ENCODE data around the gene SLC16A7. TPM values are rescaled to one million over a fixed set of nuclear protein-coding genes. Genes with fewer than 3 reads are reported as not detected.

The SLC16A7 gene
- total RNA-seq, 1 donor from 2014 or later = 3.1 TPM

DNA sequence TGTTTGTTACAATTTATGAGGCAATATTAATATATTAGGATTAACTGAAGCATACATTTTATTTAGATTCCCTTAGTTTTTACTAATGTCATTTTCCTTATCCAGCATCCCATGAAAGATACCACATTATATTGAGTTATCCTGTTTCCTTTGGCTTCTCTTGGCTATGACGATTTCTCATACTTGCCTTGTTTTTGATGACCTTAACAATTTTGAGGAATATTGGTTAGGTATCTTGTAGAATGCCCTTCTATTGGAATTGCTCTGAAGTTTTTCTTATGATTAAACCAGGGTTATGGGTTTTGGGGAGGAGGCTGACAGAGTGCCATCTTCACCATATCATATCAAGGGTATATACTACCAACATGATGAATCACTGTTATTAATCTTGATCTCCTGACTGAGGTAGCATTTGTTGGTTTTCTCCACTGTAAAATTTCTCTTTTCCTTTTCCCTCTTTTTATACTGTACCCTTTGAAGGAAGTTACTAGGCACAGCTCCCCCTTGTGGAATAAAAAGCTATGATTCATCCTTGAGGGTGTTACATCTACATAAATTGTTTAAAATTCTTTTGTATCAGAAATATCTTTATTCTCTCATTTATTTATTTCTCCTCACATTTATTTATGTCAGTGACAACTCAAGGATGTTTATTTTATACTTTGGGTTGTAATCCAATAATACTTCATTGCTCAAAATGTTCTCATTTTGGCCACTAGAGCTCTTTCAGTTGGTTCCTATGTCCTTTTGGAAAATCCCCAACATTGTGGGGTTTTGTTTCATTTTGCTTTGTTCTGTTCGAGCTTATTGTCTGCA lies 239.0 kb downstream of the SLC16A7 start:
- peak in 1 of 2 donors; percentile 12 for DNase-seq (ENCODE audit: low read depth in 2 of 2)

Measured in dermis microvascular lymphatic vessel endothelial cell (primary cell).